ENCODE results near the gene UBE2S.

Gene UBE2S

GRCh38 chr19:55382013-55382412, 25.6 kb downstream of the UBE2S start:
- DNase-seq: no peak

- DNase-seq: no peak
Observed at GRCh38 chr19:55379174-55379573, 28.4 kb downstream of the UBE2S start.

- DNase-seq: no peak
Observed at GRCh38 chr19:55377356-55378131, 30.0 kb downstream of the UBE2S start.

GRCh38 chr19:55376241-55376933, 31.2 kb downstream of the UBE2S start, which contains the start of gene TMEM190:
TMEM190 (plus strand) TSS chr19:55376826; CDS start chr19:55376854, 28 bp downstream.
- no peak for DNase-seq

GRCh38 chr19:55373993-55374757, 33.4 kb downstream of the UBE2S start:
- no peak for DNase-seq

GRCh38 chr19:55373306-55373992, 34.1 kb downstream of the UBE2S start:
- no peak for DNase-seq

- DNase-seq: no peak
Observed at GRCh38 chr19:55372316-55373081, 35.1 kb downstream of the UBE2S start.

GRCh38 chr19:55370305-55370988, 37.1 kb downstream of the UBE2S start, which contains the start of gene IL11:
IL11 (minus strand) TSS chr19:55370463; CDS start chr19:55370310, 153 bp downstream.
- DNase-seq: no peak

GRCh38 chr19:55369653-55370304, 37.8 kb downstream of the UBE2S start:
- DNase-seq: no peak

GRCh38 chr19:55368701-55369563, 38.7 kb downstream of the UBE2S start:
- no peak for DNase-seq

- no peak for DNase-seq
Observed at GRCh38 chr19:55368106-55368505, 39.5 kb downstream of the UBE2S start.

- no peak for DNase-seq
Observed at GRCh38 chr19:55366790-55367189, 40.8 kb downstream of the UBE2S start.

- DNase-seq: no peak
Observed at GRCh38 chr19:55365964-55366363, 41.6 kb downstream of the UBE2S start.

GRCh38 chr19:55365245-55365644, 42.3 kb downstream of the UBE2S start:
- no peak for DNase-seq

GRCh38 chr19:55362990-55363716, 44.4 kb downstream of the UBE2S start, which contains the start of gene GARIN5B:
GARIN5B (minus strand) TSS chr19:55363260; CDS start chr19:55363066, 194 bp downstream.
- DNase-seq: no peak

GRCh38 chr19:55362174-55362989, 45.2 kb downstream of the UBE2S start:
- no peak for DNase-seq

- no peak for DNase-seq
Observed at GRCh38 chr19:55360902-55361301, 46.7 kb downstream of the UBE2S start.
